Left ventricle myocardium inferior (tissue), 1 donor: ENCODE results near the gene LCAT. TPM values are rescaled to one million over a fixed set of nuclear protein-coding genes. Genes with fewer than 3 reads are reported as not detected.

Experiments used
- DNase-seq: peaks from one replicate; pipeline ENCODE4 v3.0.0-alpha.2; 2020
- H3K27ac ChIP-seq: fragments of 200-600 bp; replicated peaks from 2 replicates; pipeline ENCODE4 v1.8.0; 2021
- H3K27me3 ChIP-seq: fragments of 200-600 bp; 2 replicates; pipeline ENCODE4 v1.8.0; 2021; ENCODE audit warnings: low read depth
- H3K36me3 ChIP-seq: fragments of 200-600 bp; 2 replicates; pipeline ENCODE4 v1.8.0; 2021
- H3K4me1 ChIP-seq: fragments of 200-600 bp; 2 replicates; pipeline ENCODE4 v1.8.0; 2021
- H3K4me3 ChIP-seq: fragments of 200-600 bp; 2 replicates; pipeline ENCODE4 v1.8.0; 2021; ENCODE audit warnings: mild to moderate bottlenecking, moderate library complexity
- H3K9me3 ChIP-seq: fragments of 200-600 bp; replicated peaks from 2 replicates; pipeline ENCODE4 v1.8.0; 2021
- CTCF ChIP-seq: fragments of 200-600 bp; IDR thresholded peaks from 2 replicates; pipeline ENCODE4 v1.8.0; 2021; ENCODE audit warnings: antibody characterized with exemption, mild to moderate bottlenecking, borderline replicate concordance
- intact Hi-C: fragments of 100-400 bp; cut with micrococcal nuclease; formaldehyde crosslinking; loops from one replicate; pipeline ENCODE4 v1.11.0; 2022
- total RNA-seq: library from RNA; stranded (reverse); fragmentation: NEBNext Ultra II Directional; extraction: Animal tissue kit (Norgen Biotek cat#: 25700); gene quantifications from one replicate; pipeline ENCODE4 v1.2.1, GENCODE V29; 2021
- donor health status: DM: no; HTN: yes; CAD: no; lungs with severe emphysema.

Gene LCAT
- total RNA-seq, 1 donor from 2014 or later = 23.2 TPM

GRCh38 chr16:67893743-67894399 lies 50.0 kb downstream of the LCAT start:
- intact Hi-C loops = no loop called here
- Histone ChIP-seq H3K27me3 (no peaks in the 10 kb centered on the region), H3K36me3 (no peaks in the 10 kb centered on the region), H3K9me3 (no peaks in the 10 kb centered on the region), H3K4me1 (peaks cover 62% of the 10 kb centered on the region), H3K27ac (peak overlapping the region; percentile 96), H3K4me3 (peak overlapping the region; percentile 88)
- TF ChIP-seq CTCF = no peak
- DNase-seq = no peak

- Histone ChIP-seq H3K4me3 (peak within 1 kb of the TSS; percentile 88), H3K36me3 (no peaks in the 10 kb centered on the region), H3K27me3 (no peaks in the 10 kb centered on the region), H3K27ac (peak within 1 kb of the TSS; percentile 96), H3K9me3 (no peaks in the 10 kb centered on the region), H3K4me1 (peaks cover 57% of the 10 kb centered on the region)
- intact Hi-C loops = no loop called here
- no peak for TF ChIP-seq CTCF
- peak; percentile 98 for DNase-seq
These were observed 50.8 kb downstream of the LCAT start, which contains the start of gene PSKH1 for GRCh38 chr16:67892899-67893742. PSKH1 (plus strand) TSS chr16:67893254; CDS start chr16:67908750, 15,496 bp downstream.

- TF ChIP-seq CTCF = no peak
- intact Hi-C loops = no loop called here
- Histone ChIP-seq H3K27me3 (no peaks in the 10 kb centered on the region), H3K9me3 (no peaks in the 10 kb centered on the region), H3K4me1 (peaks cover 49% of the 10 kb centered on the region), H3K27ac (peak overlapping the region; percentile 96), H3K36me3 (no peaks in the 10 kb centered on the region), H3K4me3 (peak overlapping the region; percentile 88)
- no peak for DNase-seq
These were observed 51.5 kb downstream of the LCAT start for GRCh38 chr16:67892375-67892774.

Other genes with a start within 250 kb of the LCAT start
- gene GFOD2, start 224.8 kb downstream of the LCAT start, total RNA-seq = 11.1 TPM
- 14.7 TPM for gene RANBP10, start 137.6 kb downstream of the LCAT start, total RNA-seq
- 0.49 TPM for gene TSNAXIP1, start 137.2 kb downstream of the LCAT start, total RNA-seq
- 31.4 TPM for gene THAP11, start 101.8 kb downstream of the LCAT start, total RNA-seq
- 73.6 TPM for gene NUTF2, start 97.2 kb downstream of the LCAT start, total RNA-seq
- gene CENPT, start 96.4 kb downstream of the LCAT start, total RNA-seq = 20.2 TPM
- gene EDC4, start 71.1 kb downstream of the LCAT start, total RNA-seq = 33.2 TPM
- gene NRN1L, start 59.2 kb downstream of the LCAT start, total RNA-seq = 0.49 TPM
- gene PSKH1, start 50.9 kb downstream of the LCAT start, total RNA-seq = 19.5 TPM
- 0.71 TPM for gene CTRL, start 12.3 kb downstream of the LCAT start, total RNA-seq
- 55.8 TPM for gene PSMB10, start 7.3 kb downstream of the LCAT start, total RNA-seq
- gene SLC12A4, start 24.5 kb upstream of the LCAT start, total RNA-seq = 79.2 TPM
- not detected for gene DPEP3, start 36.4 kb upstream of the LCAT start, total RNA-seq
- gene DPEP2, start 55.4 kb upstream of the LCAT start, total RNA-seq = 0.99 TPM
- gene DPEP2NB, start 71.8 kb upstream of the LCAT start, total RNA-seq = not detected
- gene DDX28, start 79.1 kb upstream of the LCAT start, total RNA-seq = 8.9 TPM
- 6.8 TPM for gene DUS2, start 79.2 kb upstream of the LCAT start, total RNA-seq
- gene NFATC3, start 141.2 kb upstream of the LCAT start, total RNA-seq = 20.9 TPM